ES-I3 (cell line): ENCODE results near the gene CHST8.

Source experiments
- H3K36me3 ChIP-seq: 2 replicates; pipeline ENCODE4 v1.6.1; 2013; ENCODE audit warnings: mild to moderate bottlenecking, low read length, control low read depth, moderate library complexity; ENCODE audit not compliant: insufficient read depth
- H3K4me1 ChIP-seq: 2 replicates; pipeline ENCODE4 v1.6.1; 2013; ENCODE audit warnings: mild to moderate bottlenecking, control low read depth, low read length; ENCODE audit not compliant: insufficient read depth
- H3K9ac ChIP-seq: 2 replicates; pipeline ENCODE4 v1.6.1; 2013; ENCODE audit warnings: low read depth, mild to moderate bottlenecking, low read length, moderate library complexity
- H3K9me3 ChIP-seq: 2 replicates; pipeline ENCODE4 v1.6.1; 2013; ENCODE audit warnings: mild to moderate bottlenecking, low read length, moderate library complexity; ENCODE audit not compliant: control insufficient read depth, insufficient read depth

Gene CHST8

DNA sequence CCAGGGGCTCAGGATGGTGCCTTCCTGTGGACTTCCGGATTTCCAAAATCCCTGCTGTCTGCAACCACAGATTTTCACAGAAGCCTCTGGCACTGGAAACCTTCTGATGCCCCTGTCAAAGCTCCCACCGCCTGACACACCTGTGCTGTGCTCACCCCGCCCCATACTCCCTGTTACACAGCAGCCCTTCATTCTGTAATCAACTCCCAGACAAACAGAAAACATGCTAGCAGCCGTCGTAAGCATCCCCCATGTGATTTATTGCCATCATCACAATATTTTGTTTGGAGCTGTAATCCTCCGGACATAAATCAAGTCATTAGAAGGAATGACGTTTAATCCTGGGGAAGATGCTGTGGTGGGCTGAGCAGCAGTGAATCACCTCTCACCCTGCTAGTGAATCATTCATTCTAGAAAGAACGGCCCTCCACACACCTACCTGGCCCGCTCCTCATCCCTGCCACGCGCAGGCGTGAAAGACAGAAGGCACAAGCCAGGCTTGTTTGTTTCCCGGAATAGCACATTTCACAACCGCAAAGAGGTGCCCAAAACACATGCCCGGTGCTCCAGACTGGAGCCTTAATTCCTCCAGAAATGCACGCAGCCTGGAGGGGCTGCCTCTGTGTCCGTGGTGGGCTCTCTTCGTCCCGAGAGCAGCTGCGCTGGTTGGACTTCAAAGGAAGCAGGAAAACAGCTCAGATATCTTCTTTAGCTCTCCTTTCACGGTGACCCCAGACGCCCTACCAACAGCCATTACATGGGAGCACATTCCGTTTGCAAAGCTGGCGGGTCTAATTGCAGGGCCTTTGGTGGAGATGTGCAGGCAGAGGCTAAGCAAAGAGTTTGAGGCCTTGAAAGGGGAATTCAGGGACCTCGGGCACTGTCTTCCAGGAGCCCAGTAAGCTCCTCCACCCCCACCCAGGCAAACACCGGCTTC is 133.6 kb downstream of the CHST8 start:
- no peak overlapping the region for H3K9ac ChIP-seq
- H3K4me1 ChIP-seq: no peaks in the 10 kb centered on the region
- no peaks in the 10 kb centered on the region for H3K9me3 ChIP-seq
- no peaks in the 10 kb centered on the region for H3K36me3 ChIP-seq

DNA sequence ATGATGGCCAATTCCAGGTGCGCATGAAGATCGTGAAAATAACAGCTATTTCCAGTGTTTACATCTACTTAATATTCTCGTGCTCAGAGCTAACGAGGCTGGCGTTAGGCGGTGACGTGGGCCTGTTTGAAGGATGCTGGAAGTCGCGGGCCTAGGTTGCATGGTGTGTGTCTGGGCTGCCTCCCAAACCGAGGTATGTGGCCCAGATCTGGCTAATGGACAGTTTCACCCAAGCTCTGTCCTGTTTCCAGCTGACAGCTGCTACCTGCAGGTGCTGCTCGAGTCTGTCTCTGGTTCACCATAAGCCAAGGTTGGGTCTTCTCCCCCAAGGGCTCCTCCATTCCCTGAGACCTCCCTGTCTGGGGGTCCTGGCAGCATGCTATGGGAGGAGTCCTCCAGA is 134.4 kb downstream of the CHST8 start:
- no peaks in the 10 kb centered on the region for H3K4me1 ChIP-seq

DNA sequence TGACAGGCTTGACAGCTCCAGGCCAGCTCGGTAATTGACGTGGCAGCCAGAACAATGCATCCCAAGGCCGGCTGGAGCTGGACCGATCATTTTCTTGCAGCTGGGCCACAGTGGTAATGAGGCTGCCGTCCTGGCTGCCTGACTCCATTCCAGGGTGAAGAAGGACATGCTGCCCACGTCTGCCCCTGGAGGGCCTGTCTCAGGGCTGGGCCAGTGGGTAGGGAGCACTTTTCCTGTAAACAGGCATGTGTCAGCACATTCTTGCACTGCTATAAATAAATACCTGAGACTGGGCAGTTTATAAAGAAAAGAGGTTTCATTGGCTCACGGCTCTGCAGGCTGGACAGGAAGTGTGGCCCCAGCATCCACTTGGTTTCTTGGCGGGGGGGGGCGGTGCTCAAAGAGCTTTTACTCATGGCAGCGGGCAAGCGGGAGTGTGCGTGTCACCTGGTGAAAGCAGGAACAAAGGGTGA is 136.8 kb downstream of the CHST8 start:
- H3K36me3 ChIP-seq: no peaks in the 10 kb centered on the region
- peaks cover 5% of the 10 kb centered on the region; the same call in 1 of the 2 replicates for H3K4me1 ChIP-seq
- H3K9ac ChIP-seq: no peak overlapping the region
- H3K9me3 ChIP-seq: no peaks in the 10 kb centered on the region

More for the DNA sequence above, 134.4 kb downstream of the CHST8 start:
- Histone ChIP-seq H3K36me3 (no peaks in the 10 kb centered on the region), H3K9ac (no peak overlapping the region), H3K9me3 (no peaks in the 10 kb centered on the region)

DNA sequence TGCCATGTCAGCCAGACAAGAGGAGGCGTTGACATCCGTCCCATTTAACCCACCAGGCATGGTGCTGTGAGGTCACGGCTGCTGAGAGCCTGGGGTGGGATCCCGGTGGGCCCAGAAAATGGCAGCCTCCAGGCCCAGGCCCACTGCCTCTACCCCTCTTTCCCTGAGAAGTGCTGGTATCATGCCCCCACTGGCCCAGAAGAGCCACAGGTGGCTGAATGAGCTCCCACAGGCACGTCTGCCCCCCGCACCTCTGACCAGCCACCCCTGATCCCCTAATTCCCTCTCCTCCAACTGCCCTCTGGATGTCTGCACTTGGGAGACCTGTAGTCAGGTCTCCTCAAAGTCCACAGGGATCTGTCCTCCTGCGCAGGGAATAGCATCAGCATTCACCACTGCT is 137.6 kb downstream of the CHST8 start:
- Histone ChIP-seq H3K36me3 (no peaks in the 10 kb centered on the region), H3K9me3 (no peaks in the 10 kb centered on the region)

DNA sequence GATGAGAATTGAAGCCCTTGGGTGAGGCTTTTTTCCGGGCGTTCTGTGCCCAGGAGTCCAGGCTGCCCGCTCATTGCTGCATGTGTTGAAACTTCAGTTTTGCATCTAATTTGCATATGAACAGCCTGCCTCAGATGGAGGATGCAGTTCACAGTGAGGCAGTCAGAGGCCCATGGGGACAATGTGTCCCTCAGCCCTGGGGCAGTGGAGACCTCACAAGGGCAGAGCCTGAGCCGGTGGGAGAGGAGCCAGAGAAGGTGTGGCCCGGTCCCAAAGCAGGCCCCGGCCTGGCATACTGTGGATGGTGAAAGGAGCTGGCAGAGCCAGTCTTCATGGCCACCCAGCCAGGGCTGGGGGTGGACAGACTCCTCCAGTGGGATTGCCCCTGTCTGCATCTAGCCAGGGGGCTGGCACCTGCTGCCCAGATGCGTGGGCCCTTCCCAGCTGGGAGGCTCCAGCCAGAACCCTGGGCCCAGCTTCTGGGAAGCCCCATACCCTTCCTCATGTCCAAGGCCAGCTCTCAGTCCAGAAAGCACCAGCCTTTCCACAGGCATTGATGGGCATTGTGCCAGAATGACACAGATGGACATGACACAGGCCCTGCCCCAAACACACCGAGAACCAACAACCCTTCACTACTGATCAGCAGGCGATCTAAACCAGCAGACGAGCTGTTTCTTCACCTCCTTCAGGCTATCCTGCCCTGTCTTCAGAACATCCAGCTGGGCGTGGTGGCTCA is 142.0 kb downstream of the CHST8 start:
- Histone ChIP-seq H3K4me1 (peaks cover 7% of the 10 kb centered on the region; the same call in 1 of the 2 replicates), H3K9ac (no peak overlapping the region), H3K9me3 (no peaks in the 10 kb centered on the region), H3K36me3 (no peaks in the 10 kb centered on the region)

More for the DNA sequence above, 137.6 kb downstream of the CHST8 start:
- no peak overlapping the region for H3K9ac ChIP-seq
- peaks cover 7% of the 10 kb centered on the region; the same call in 1 of the 2 replicates for H3K4me1 ChIP-seq

DNA sequence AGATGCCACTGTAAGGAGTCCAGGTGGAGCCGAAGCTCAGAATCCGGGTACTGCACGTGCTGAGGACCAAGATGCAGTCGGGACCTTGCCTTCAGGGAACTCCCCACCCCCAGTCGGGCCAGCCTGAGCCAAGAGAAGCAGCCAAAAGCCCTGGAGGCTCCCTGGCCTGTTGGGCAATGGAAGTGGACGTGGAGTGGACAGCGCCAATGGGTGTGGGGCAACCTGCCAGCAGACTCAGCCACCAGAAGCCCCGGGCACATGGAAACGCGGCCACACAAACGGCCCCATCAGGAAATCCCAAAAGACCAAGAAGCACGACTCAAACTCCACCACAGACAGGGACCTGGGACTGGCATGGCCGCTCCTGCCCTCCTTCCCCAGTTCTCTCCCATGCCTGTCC is 144.9 kb downstream of the CHST8 start:
- no peaks in the 10 kb centered on the region for H3K9me3 ChIP-seq

DNA sequence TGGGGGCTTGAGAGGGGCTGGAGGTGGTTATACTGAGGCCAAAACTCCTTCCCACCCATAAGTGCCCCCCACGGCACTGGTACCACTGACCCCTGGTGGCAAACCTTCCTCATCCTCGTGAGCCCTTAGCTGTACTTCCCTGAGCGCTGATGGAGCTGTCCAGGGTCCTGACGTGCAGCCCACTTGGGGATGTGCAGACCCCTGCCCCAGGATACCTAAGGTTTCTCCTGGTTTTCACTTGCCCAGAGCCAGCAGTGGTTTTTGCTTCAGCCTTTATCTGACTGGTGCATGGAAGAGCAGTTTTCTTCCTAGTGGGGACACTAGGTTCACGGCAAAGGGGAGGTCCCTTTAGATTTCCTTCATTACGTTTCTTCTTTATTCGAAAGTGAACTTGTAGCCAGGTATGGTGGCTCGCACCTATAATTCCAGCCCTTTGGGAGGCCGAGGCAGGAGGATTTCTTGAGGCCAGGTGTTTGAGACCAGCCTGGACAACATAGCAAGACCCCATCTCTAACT is 146.2 kb downstream of the CHST8 start:
- Histone ChIP-seq H3K36me3 (no peaks in the 10 kb centered on the region), H3K9ac (no peak overlapping the region), H3K4me1 (peaks cover 7% of the 10 kb centered on the region; the same call in 1 of the 2 replicates), H3K9me3 (no peaks in the 10 kb centered on the region)

More for the DNA sequence above, 144.9 kb downstream of the CHST8 start:
- H3K9ac ChIP-seq: no peak overlapping the region
- no peaks in the 10 kb centered on the region for H3K36me3 ChIP-seq
- H3K4me1 ChIP-seq: peaks cover 7% of the 10 kb centered on the region; the same call in 1 of the 2 replicates

DNA sequence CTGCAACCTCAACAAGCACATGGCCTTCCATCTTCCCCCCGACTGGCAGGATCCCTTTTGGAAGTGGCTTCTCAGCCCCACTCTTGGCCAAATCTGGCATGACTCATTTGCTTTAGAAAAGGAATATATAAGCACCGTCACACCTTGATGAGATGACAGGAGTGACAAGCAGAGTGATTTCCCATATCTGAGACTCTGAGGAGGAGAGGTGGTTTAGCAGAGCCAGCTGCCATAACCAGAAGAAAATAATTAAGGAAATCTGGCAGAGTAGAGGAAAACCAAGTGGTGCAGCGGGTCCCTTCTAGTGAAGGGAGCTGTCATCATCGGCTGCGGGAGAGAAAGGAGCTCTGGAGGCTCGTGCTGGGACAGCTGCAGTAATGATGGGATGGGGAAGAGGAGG is 147.5 kb downstream of the CHST8 start:
- H3K36me3 ChIP-seq: no peaks in the 10 kb centered on the region
- no peaks in the 10 kb centered on the region for H3K4me1 ChIP-seq
- no peak overlapping the region for H3K9ac ChIP-seq
- H3K9me3 ChIP-seq: no peaks in the 10 kb centered on the region

DNA sequence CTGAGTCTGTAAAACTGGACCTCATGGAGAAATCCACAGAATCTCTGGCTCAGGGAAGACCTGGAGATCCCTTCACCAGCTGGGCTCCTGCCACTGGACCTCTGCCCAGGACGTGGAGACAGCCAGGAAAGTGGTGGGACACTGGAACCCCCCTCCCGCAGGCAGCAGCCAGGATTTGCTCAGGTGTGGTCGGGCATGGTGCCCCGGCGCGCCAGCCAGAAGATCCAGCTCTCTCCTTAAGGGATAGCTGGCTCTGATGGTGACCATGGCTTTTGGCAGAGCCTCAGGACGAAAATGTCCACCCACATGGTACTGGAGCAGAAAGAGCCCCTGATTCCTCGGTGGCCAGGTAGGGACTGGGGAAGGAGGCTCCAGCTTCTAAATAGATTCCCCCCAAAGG is 148.4 kb downstream of the CHST8 start:
- Histone ChIP-seq H3K9me3 (no peaks in the 10 kb centered on the region), H3K9ac (no peak overlapping the region), H3K4me1 (no peaks in the 10 kb centered on the region), H3K36me3 (no peaks in the 10 kb centered on the region)

DNA sequence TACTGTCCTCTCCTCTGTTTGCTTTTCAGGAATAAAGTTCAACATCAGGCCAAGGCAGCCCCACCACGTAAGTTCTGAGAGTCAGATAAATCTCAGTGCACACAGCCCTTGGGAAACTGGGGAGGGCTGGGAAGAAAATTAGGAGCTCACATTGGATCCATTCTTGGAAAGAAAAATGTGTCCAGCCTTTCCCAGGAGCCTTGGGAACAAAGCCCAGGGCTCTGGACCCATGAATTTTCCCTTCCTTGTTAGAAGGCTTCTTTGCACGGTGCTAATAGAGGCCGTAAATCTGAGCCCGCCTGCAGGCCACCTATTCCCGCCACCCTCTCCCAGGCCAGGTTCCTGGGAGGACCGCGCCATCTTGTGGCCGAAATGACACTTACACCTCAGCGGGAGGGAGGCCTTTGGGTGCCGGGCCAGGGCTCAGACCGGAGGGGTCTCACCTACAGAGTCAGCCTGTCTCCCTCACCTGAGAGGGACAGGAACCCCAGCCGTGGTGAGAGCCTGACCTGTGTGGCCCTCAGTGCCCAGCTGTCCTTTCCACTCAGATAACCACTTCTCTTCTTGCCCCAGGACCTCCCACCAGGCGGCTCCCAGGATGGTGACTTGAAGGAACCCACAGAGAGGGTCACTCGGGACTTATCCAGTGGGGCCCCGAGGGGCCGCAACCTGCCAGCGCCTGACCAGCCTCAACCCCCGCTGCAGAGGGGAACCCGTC is 149.8 kb downstream of the CHST8 start:
- no peaks in the 10 kb centered on the region for H3K4me1 ChIP-seq
- no peak overlapping the region for H3K9ac ChIP-seq
- no peaks in the 10 kb centered on the region for H3K9me3 ChIP-seq
- H3K36me3 ChIP-seq: no peaks in the 10 kb centered on the region

DNA sequence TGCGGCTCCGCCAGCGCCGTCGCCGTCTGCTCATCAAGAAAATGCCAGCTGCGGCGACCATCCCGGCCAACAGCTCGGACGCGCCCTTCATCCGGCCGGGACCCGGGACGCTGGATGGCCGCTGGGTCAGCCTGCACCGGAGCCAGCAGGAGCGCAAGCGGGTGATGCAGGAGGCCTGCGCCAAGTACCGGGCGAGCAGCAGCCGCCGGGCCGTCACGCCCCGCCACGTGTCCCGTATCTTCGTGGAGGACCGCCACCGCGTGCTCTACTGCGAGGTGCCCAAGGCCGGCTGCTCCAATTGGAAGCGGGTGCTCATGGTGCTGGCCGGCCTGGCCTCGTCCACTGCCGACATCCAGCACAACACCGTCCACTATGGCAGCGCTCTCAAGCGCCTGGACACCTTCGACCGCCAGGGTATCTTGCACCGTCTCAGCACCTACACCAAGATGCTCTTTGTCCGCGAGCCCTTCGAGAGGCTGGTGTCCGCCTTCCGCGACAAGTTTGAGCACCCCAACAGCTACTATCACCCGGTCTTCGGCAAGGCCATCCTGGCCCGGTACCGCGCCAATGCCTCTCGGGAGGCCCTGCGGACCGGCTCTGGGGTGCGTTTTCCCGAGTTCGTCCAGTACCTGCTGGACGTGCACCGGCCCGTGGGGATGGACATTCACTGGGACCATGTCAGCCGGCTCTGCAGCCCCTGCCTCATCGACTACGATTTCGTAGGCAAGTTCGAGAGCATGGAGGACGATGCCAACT is 150.5 kb downstream of the CHST8 start:
- Histone ChIP-seq H3K36me3 (no peaks in the 10 kb centered on the region), H3K4me1 (no peaks in the 10 kb centered on the region), H3K9me3 (no peaks in the 10 kb centered on the region), H3K9ac (no peak overlapping the region)

DNA sequence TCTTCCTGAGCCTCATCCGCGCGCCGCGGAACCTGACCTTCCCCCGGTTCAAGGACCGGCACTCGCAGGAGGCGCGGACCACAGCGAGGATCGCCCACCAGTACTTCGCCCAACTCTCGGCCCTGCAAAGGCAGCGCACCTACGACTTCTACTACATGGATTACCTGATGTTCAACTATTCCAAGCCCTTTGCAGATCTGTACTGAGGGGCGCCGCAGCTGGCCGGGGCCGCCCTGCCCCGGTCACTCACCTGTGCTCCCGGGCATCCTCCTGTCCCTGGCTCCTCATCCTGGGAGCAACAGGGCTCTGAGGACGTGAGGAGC is 151.1 kb downstream of the CHST8 start:
- no peaks in the 10 kb centered on the region for H3K4me1 ChIP-seq
- H3K9ac ChIP-seq: no peak overlapping the region
- H3K9me3 ChIP-seq: no peaks in the 10 kb centered on the region
- no peaks in the 10 kb centered on the region for H3K36me3 ChIP-seq

DNA sequence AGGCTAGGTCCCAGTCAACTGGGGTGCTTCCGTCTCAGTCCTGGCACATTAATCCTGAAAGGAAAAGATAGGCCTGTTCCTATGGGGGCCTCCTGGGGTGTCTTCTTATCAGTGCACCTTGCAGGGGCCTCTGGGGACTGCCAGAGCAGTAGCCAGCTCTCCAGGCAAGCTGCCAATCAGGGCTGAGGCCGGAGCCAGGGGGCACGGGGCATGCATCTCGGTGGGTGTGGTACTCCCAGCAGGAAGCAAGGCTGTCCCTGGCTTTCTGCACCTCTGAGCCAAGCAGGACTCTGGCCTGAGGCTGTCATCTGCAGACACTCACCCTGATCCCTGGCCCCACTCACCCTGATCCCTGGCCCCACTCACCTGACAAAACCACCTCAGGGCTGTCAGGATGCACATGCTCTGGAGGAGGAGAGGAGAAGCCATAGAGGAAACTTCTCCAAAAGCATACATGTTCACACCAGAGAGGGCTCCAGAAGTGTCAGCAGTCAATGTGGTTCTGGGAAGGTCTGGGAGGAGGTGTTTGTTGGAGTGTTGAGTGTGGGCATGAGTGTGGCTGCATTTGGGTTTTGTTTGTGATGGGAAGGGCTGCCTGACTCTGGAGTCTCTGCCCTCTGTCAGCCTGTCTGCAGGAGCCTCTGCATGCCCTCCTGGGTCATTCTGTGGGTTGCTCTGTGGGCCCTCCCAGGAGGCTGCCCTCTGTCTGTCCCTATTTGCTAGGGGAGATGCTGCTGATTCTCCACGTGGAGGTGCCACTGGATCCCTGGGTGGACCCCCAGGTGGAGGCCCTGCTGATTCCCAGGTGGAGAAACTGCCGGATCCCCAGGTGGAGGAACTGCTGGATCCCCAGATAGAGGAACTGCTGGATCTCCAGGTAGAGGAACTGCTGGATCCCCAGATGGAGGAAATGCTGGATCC is 152.2 kb downstream of the CHST8 start:
- Histone ChIP-seq H3K9me3 (no peaks in the 10 kb centered on the region), H3K9ac (no peak overlapping the region), H3K36me3 (no peaks in the 10 kb centered on the region), H3K4me1 (no peaks in the 10 kb centered on the region; the same call in 1 of the 2 replicates)
